Suppressor macrophage treated with lipopolysaccharide for 4 hours (primary cell): ENCODE data around the gene CUX1.
"Not testable (repeated sequence)": the region's sequence is repeated elsewhere in the genome, so short reads cannot be mapped to it uniquely, and the experiment has no call there.

ENCODE experiments used
- DNase-seq: peaks from one replicate; pipeline ENCODE4 v3.0.0-alpha.2; 2020

CUX1 gene

GRCh38 chr7:101795461-101795860, 22.0 kb upstream of the CUX1 start:
- no peak for DNase-seq

- DNase-seq, result not testable (repeated sequence)
These were observed 19.3 kb upstream of the CUX1 start for GRCh38 chr7:101798173-101798572.

- no peak for DNase-seq
These were observed 14.0 kb upstream of the CUX1 start for GRCh38 chr7:101803203-101804087.

- DNase-seq, result no peak
These were observed 13.1 kb upstream of the CUX1 start for GRCh38 chr7:101804088-101804963.

GRCh38 chr7:101804967-101805366, 12.5 kb upstream of the CUX1 start:
- no peak for DNase-seq

GRCh38 chr7:101812595-101812994, 4.8 kb upstream of the CUX1 start:
- DNase-seq, result no peak

- no peak for DNase-seq
These were observed 3.9 kb upstream of the CUX1 start for GRCh38 chr7:101813402-101814019.

- DNase-seq, result peak; percentile 89
These were observed 3.1 kb upstream of the CUX1 start for GRCh38 chr7:101814081-101814990.

GRCh38 chr7:101814991-101815825, 2.2 kb upstream of the CUX1 start:
- DNase-seq, result peak; percentile 32

- peak; percentile 90 for DNase-seq
These were observed 1.4 kb upstream of the CUX1 start for GRCh38 chr7:101815826-101816594.

GRCh38 chr7:101816595-101817470, 593 bp upstream of the CUX1 start:
- peak; percentile 64 for DNase-seq

- DNase-seq, result no peak
These were observed 1.1 kb downstream of the CUX1 start for GRCh38 chr7:101818287-101819071.

- DNase-seq, result peak; percentile 35
These were observed 1.8 kb downstream of the CUX1 start for GRCh38 chr7:101819183-101819582.

- DNase-seq, result no peak
These were observed 2.6 kb downstream of the CUX1 start for GRCh38 chr7:101819913-101820522.

GRCh38 chr7:101820703-101821102, 3.3 kb downstream of the CUX1 start:
- DNase-seq, result no peak

- not testable (repeated sequence) for DNase-seq
These were observed 5.2 kb downstream of the CUX1 start for GRCh38 chr7:101822632-101823031.

- peak; percentile 65 for DNase-seq
These were observed 5.7 kb downstream of the CUX1 start for GRCh38 chr7:101823096-101823495.

- peak; percentile 56 for DNase-seq
These were observed 6.2 kb downstream of the CUX1 start for GRCh38 chr7:101823596-101823995.
